Mucosa of descending colon (tissue), 3 donors: ENCODE measurements around the gene SPINK2. TPM values are rescaled to one million over a fixed set of nuclear protein-coding genes. Genes with fewer than 3 reads are reported as not detected.

ENCODE experiments used
- ATAC-seq: fragments of 200-7000 bp; cut with Tn5 transposase; one replicate; pipeline ENCODE4 v1.9.1; 2020; ENCODE audit warnings: mild to moderate bottlenecking, moderate library complexity
- DNase-seq, 3 donors: peaks; one replicate each; pipeline ENCODE4 v3.0.0-alpha.2; 2020
- H3K36me3 ChIP-seq: fragments of 200-600 bp; one replicate; pipeline ENCODE4 v1.8.0; 2021; ENCODE audit warnings: low read depth, mild to moderate bottlenecking
- H3K4me1 ChIP-seq: fragments of 200-600 bp; one replicate; pipeline ENCODE4 v1.8.0; 2021; ENCODE audit warnings: low read depth, mild to moderate bottlenecking
- H3K4me3 ChIP-seq: fragments of 200-600 bp; one replicate; pipeline ENCODE4 v1.8.0; 2021; ENCODE audit warnings: mild to moderate bottlenecking
- H3K9me3 ChIP-seq: fragments of 200-600 bp; one replicate; pipeline ENCODE4 v1.8.0; 2021; ENCODE audit warnings: mild to moderate bottlenecking
- intact Hi-C, 2 donors: fragments of 100-400 bp; cut with DNase I in 1 of 2; cut with micrococcal nuclease in 1 of 2; formaldehyde crosslinking; loops; one replicate each; pipeline versions ENCODE4 v1.11.0 to v1.11.1; 2022; cut with DNase I, micrococcal nuclease
- total RNA-seq, 3 donors: library from RNA; stranded (reverse); fragmentation: NEBNext Ultra II Directional in 2 of 3; extraction: Animal tissue kit (Norgen Biotek cat#: 25700) in 2 of 3; gene quantifications; one replicate each; pipeline versions ENCODE4 v1.2.1 to v1.2.4, GENCODE V29; 2021 to 2023
- TF ChIP-seq, protein P1 (sequence below): fragments of 200-600 bp; IDR thresholded peaks from one replicate; pipeline ENCODE4 v1.8.0; 2022; ENCODE audit warnings: antibody characterized with exemption, mild to moderate bottlenecking
- donor health status: DM: no; HTN: no; CAD: no; lungs with moderate emphysema.
- donor health status: DM: no; HTN: no; CAD: no.
- donor health status: DM: no; HTN: yes; CAD: no.

Gene SPINK2
- total RNA-seq, 3 donors from 2014 or later: 1.1 to 2.7 TPM; not detected in 1

DNA sequence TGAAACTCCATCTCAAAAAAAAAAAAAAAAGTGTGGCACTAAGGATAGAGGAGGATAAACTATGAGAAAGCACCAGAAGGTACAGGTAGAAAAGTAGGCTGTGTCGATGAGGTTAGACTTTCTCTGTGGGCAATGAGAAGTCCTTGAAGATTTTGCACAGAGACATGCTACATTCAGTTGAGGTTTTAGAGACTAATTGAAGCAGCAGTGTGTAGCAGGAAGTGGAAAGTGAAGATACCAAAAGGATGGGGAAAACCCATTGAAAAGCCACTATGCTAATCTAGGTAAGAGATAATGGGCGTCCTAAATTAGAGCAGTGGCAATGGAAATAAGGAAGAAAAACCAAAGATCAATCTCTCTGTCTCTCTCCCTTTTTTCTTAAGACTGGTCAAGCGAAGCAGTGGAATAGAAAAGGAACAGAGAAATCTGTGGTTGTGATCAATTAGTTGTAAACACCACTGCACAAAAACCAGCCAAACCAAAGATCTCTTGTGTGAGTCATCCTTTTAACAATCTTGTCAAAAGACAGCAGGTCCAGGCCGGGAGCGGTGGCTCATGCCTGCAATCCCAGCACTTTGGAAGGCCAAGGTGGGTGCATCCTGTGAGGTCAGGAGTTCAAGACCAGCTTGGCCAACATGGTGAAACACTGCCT lies 3.5 kb downstream of the SPINK2 start:
- Histone ChIP-seq H3K9me3 (no peaks in the 10 kb centered on the region), H3K4me3 (no peak overlapping the region), H3K36me3 (no peaks in the 10 kb centered on the region), H3K4me1 (peaks cover 3% of the 10 kb centered on the region)
- DNase-seq (no peak), ATAC-seq (peak; percentile 41)
- TF ChIP-seq, protein P1, sequence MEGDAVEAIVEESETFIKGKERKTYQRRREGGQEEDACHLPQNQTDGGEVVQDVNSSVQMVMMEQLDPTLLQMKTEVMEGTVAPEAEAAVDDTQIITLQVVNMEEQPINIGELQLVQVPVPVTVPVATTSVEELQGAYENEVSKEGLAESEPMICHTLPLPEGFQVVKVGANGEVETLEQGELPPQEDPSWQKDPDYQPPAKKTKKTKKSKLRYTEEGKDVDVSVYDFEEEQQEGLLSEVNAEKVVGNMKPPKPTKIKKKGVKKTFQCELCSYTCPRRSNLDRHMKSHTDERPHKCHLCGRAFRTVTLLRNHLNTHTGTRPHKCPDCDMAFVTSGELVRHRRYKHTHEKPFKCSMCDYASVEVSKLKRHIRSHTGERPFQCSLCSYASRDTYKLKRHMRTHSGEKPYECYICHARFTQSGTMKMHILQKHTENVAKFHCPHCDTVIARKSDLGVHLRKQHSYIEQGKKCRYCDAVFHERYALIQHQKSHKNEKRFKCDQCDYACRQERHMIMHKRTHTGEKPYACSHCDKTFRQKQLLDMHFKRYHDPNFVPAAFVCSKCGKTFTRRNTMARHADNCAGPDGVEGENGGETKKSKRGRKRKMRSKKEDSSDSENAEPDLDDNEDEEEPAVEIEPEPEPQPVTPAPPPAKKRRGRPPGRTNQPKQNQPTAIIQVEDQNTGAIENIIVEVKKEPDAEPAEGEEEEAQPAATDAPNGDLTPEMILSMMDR: no peak
- intact Hi-C loops: no loop called here

DNA sequence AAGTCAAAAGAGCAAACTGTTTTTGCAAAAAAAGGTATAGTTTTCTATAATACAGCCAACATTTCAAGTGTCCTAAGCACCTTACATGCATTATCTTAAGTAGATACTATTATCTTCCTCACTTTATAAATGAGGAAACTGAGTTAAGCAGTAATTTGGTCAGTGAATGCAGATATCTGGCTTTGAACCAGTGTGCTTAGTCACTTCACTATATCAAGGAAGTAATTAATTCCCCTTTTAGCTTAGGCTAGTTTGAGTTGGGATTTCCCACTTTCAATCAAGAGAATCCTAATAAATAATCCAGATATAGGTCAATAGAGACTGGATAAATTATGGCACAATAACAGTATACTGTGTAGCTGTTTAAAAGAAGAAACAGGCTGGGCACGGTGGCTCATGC lies 14.8 kb downstream of the SPINK2 start:
- DNase-seq (no peak), ATAC-seq (no peak)
- Histone ChIP-seq H3K4me1 (no peaks in the 10 kb centered on the region), H3K9me3 (no peaks in the 10 kb centered on the region), H3K4me3 (no peak overlapping the region), H3K36me3 (no peaks in the 10 kb centered on the region)
- intact Hi-C loops: loop anchor here in 1 of 2 donors (10.0 kb wide), 1 partner anchor 222 kb away; no protein-coding TSS in a partner anchor
- TF ChIP-seq, protein P1: no peak

DNA sequence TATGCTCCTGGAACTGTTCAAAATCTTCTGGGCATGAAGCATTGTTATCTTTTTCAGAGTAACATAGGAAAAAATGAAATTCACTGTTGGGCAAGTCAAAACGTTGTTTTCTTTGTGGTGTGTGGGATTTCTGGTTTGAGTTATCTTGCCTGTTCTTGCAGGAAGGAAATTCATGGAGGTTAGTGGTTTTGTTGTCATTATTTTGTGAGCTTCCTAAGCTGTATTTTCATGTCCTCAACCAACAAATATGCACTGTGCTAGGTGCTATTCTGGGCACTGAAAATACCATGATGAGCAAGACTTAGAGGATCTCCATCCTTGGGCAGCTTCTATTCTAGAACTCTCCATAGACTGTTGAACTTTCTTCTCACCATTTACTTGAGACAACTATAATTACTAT lies 16.9 kb downstream of the SPINK2 start:
- no peak for ATAC-seq
- no peaks in the 10 kb centered on the region for H3K4me1 ChIP-seq
- no peaks in the 10 kb centered on the region for H3K9me3 ChIP-seq
- TF ChIP-seq, protein P1: no peak
- DNase-seq: no peak
- intact Hi-C loops: loop anchor here in 1 of 2 donors (10.0 kb wide), 1 partner anchor 220 kb away; no protein-coding TSS in a partner anchor
- H3K36me3 ChIP-seq: no peaks in the 10 kb centered on the region
- H3K4me3 ChIP-seq: no peak overlapping the region

DNA sequence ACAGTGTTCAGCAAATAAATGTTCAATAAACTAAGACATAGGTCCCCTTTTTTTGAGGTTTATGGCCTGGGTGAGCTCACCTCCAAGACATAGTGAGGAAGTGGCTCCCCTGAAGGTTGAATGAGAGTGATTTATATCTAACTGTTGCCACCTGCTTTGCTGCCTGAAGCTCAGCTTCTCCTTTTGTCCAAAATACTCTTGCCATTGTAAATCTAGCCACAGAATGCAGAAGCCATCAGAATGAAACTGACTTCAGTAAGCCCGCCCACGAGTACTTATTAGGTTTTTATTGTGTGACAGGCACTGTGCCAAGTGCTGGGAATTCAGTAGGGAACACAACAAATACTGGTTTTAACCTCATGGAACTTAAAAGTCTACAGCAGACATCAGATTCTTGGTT lies 18.0 kb downstream of the SPINK2 start:
- TF ChIP-seq, protein P1: no peak
- no peak overlapping the region for H3K4me3 ChIP-seq
- intact Hi-C loops: loop anchor here in 1 of 2 donors (10.0 kb wide), 1 partner anchor 219 kb away; no protein-coding TSS in a partner anchor
- H3K9me3 ChIP-seq: no peaks in the 10 kb centered on the region
- DNase-seq (peak in 1 of 3 donors; percentile 21), ATAC-seq (peak; percentile 21)
- no peaks in the 10 kb centered on the region for H3K4me1 ChIP-seq
- H3K36me3 ChIP-seq: no peaks in the 10 kb centered on the region

DNA sequence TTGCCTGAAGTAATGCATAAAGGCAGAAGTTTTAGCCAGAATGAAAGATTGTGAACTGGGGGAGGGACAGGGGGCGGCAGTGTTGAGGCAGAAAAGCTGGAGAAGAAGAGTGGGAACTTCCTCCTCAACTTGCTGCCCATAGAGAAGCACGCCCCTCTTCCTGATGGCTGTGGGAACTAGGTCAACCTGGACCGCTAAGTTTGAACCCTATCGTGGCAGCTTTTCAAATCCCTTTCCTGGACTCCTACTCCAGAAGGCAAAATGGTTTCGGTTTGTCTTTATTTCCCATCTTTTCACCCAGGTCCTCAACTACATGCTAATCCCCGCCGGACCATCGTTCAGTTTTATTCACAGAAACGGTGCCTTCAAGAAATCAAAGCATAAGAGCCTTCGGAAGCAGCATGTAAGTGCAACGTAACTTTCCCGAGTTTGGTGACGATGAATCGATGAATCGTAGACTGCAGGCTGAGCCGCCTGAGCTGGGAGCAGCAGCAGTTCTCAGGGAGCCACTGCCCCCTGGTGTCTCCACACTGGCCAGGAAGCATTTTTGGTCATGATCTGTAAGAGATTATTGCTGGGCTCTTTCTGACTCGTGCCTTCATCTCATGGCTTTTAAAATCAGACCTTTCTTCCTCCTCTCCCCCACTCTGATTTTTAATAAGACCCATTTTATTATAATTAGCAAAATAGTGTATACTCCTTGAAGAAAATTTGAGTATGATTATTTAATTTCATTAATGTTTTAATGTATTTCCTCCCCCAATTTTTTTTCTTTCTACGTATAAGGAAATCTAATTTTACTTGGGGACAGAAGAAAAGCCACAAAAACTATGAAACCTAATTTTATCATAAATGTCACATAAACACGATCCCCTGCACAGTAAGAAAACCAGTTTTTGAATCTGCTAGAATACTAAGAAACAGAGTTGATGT lies 21.4 kb downstream of the SPINK2 start:
- Histone ChIP-seq H3K4me3 (no peak overlapping the region), H3K36me3 (no peaks in the 10 kb centered on the region), H3K9me3 (no peaks in the 10 kb centered on the region), H3K4me1 (no peaks in the 10 kb centered on the region)
- intact Hi-C loops: loop anchor here in 1 of 2 donors (10.0 kb wide), 1 partner anchor 215 kb away; no protein-coding TSS in a partner anchor
- TF ChIP-seq, protein P1: peak; percentile 82
- ATAC-seq (peak; percentile 99), DNase-seq (peak; percentile 83 to 95 (median 91))
